ENCODE results near the gene FKBP1B. TPM values are rescaled to one million over a fixed set of nuclear protein-coding genes. Genes with fewer than 3 reads are reported as not detected.

FKBP1B gene
- total RNA-seq, 1 experiment from 2014 or later = 59.7 TPM

DNA sequence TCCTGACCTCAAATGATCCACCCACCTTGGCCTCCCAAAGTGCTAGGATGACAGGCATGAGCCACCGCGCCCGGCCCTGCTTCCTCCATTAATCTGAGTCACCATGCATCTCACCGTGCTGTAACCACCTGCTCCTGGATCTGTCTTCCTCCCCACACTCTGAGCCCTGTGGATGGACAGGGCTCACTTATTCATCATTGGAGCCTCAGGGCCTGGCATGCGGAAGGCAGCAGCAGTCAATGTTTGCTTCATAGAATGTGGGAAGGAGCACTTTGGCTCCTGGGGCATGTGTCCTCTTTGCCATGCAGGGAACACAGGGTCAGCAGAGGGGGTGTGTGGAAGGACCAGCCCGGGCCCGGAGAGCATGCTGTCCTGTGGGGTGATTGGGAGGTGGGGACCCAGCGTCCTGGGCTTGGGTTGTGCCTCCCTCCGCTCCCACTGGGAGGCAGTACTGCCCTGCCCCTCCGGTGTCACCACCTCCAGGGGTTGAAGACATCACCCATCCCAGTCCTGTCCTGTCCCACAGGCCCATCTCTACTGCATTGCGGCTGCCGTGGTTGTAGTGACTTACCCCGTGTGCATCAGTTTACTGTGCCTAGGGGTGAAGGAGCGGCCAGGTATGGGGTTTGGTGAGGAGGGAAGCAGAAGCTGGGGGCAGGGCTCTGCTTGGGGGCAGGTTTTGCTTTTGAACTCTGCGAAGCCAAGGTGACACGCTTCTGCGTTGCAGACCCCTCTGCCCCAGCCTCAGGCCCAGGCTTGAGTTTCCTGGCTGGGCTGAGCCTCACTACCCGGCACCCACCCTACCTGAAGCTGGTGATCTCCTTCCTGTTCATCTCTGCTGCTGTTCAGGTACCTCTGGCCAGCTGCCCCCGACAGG is 28.2 kb upstream of the FKBP1B start:
- Histone ChIP-seq H3T11ph (ENCODE audit: low read length) (no peak overlapping the region), H3K27me3 (ENCODE audit: insufficient read depth, low read length) (no peaks in the 10 kb centered on the region), H3K4ac (ENCODE audit: low read depth, low read length) (no peak overlapping the region), H3K4me1 (ENCODE audit: insufficient read depth, low read length) (peaks cover 13% of the 10 kb centered on the region; the same call in 1 of the 2 replicates), H3K23me2 (ENCODE audit: insufficient read length, low read depth, low read length, poor library complexity, severe bottlenecking) (peaks cover 2% of the 10 kb centered on the region), H3K4me2 (ENCODE audit: insufficient read depth, insufficient read length, low read length) (no peak overlapping the region), H4K20me1 (ENCODE audit: control insufficient read depth, insufficient read depth, insufficient read length) (no peaks in the 10 kb centered on the region), H2BK15ac (ENCODE audit: low read depth, low read length) (no peak overlapping the region), H3K14ac (ENCODE audit: insufficient read depth, low read length) (no peak overlapping the region), H3K23ac (ENCODE audit: insufficient read length, low read depth, low read length) (no peak overlapping the region), H3K79me2 (ENCODE audit: insufficient read depth, low read length) (no peaks in the 10 kb centered on the region; the same call in 1 of the 2 replicates), H3K56ac (ENCODE audit: insufficient read length, low read depth, low read length) (no peak overlapping the region), H3K9me3 (ENCODE audit: control insufficient read depth, low read depth, low read length) (no peaks in the 10 kb centered on the region), H2BK120ac (ENCODE audit: low read depth, low read length, poor library complexity, severe bottlenecking) (no peak overlapping the region), H3K79me1 (ENCODE audit: insufficient read depth, low read depth, low read length, poor library complexity, severe bottlenecking) (no peaks in the 10 kb centered on the region), H2BK20ac (ENCODE audit: low read depth, low read length, poor library complexity, severe bottlenecking) (no peak overlapping the region), H4K91ac (ENCODE audit: insufficient read length, low read depth, low read length) (no peak overlapping the region), H3K18ac (ENCODE audit: insufficient read length, low read depth, low read length) (no peak overlapping the region), H4K5ac (ENCODE audit: insufficient read length, low read depth, low read length) (no peak overlapping the region), H2AK5ac (ENCODE audit: insufficient read length, low read length) (no peak overlapping the region), H2BK12ac (ENCODE audit: insufficient read length, low read depth, low read length) (no peak overlapping the region), H3K27ac (ENCODE audit: insufficient read length, low read depth, low read length) (no peak overlapping the region), H4K8ac (replicated peaks; ENCODE audit: insufficient read length, low read depth, low read length) (no peak overlapping the region), H3K9ac (ENCODE audit: extremely low read depth, insufficient read length, low read length) (no peak overlapping the region), H2AFZ (ENCODE audit: low read length) (no peak overlapping the region), H2BK5ac (ENCODE audit: insufficient read length, low read length) (no peak overlapping the region)
- H3K27ac Mint-ChIP-seq = peak overlapping the region in 2 of 3 experiments; percentile 64 to 78; a peak in 5 of 7 replicates
- peaks cover 27 to 33% (median 29%) of the 10 kb centered on the region in 3 experiments for H3K36me3 Mint-ChIP-seq (ENCODE audit: insufficient read depth in 1 of 3, low read depth in 3 of 3)
- TF ChIP-seq CTCF (conservative IDR thresholded peaks at IDR 0.05) = peak; percentile 81
- peaks cover 43 to 45% of the 10 kb centered on the region in 2 experiments for H3K4me1 Mint-ChIP-seq
- no peaks in the 10 kb centered on the region for H3K27me3 Mint-ChIP-seq (ENCODE audit: low read depth)
- no peak overlapping the region for H3K4me3 Mint-ChIP-seq
- H3K9me3 Mint-ChIP-seq = 0 out of 5 replicates have a peak, but pooled peaks cover 0 to 3% of the 10 kb centered on the region in 2 experiments
- DNase-seq = peak; percentile 85
- no CpG with 5 or more reads among the region's 19 CpGs for WGBS (ENCODE audit: extremely low coverage, insufficient read length, low lambda C conversion rate)
